NCI-H146 treated with DMSO at 0.1 percent for 48 hours (cell line): ENCODE data around the gene TLN1.
A peak's percentile ranks its signal among the peaks of the same experiment; 100 is the strongest.

Experiments used
- DNase-seq: peaks from one replicate; lab custom pipeline; 2025; ENCODE audit not compliant: unreplicated experiment; lab: John Stamatoyannopoulos, UW

The TLN1 gene

GRCh38 chr9:35665471-35665818 is 66.5 kb downstream of the TLN1 start:
- DNase-seq, result no peak

- peak; percentile 80 for DNase-seq
Measured at GRCh38 chr9:35664531-35665470, 67.2 kb downstream of the TLN1 start, which contains the start of gene ARHGEF39. Gene ARHGEF39 (minus strand): TSS chr9:35665195. CDS start chr9:35665169, 26 bp downstream.

- DNase-seq, result no peak
Measured at GRCh38 chr9:35662437-35662836, 69.6 kb downstream of the TLN1 start.

- DNase-seq, result no peak
Measured at GRCh38 chr9:35661756-35662350, 70.1 kb downstream of the TLN1 start.

- DNase-seq, result no peak
Measured at GRCh38 chr9:35660966-35661415, 71.0 kb downstream of the TLN1 start.

- DNase-seq, result no peak
Measured at GRCh38 chr9:35659340-35659739, 72.7 kb downstream of the TLN1 start.

- DNase-seq, result no peak
Measured at GRCh38 chr9:35658968-35659220, 73.1 kb downstream of the TLN1 start.

GRCh38 chr9:35658137-35658967 is 73.6 kb downstream of the TLN1 start, which contains the start of gene CCDC107:
Gene CCDC107 (plus strand): TSS chr9:35658292. CDS start chr9:35658380, 88 bp downstream.
- peak; percentile 92 for DNase-seq

- peak; percentile 98 for DNase-seq
Measured at GRCh38 chr9:35657546-35658136, 74.4 kb downstream of the TLN1 start, which contains the start of gene RMRP. Gene RMRP (minus strand): TSS chr9:35658019.

GRCh38 chr9:35656831-35657545 is 75.0 kb downstream of the TLN1 start:
- DNase-seq, result peak; percentile 56

- no peak for DNase-seq
Measured at GRCh38 chr9:35656348-35656747, 75.6 kb downstream of the TLN1 start.

- DNase-seq, result no peak
Measured at GRCh38 chr9:35653611-35654010, 78.4 kb downstream of the TLN1 start.

- DNase-seq, result no peak
Measured at GRCh38 chr9:35652829-35653209, 79.2 kb downstream of the TLN1 start.

GRCh38 chr9:35651956-35652828 is 79.8 kb downstream of the TLN1 start:
- no peak for DNase-seq

- no peak for DNase-seq
Measured at GRCh38 chr9:35650341-35651158, 81.4 kb downstream of the TLN1 start, which contains the start of gene SIT1. Gene SIT1 (minus strand): TSS chr9:35650931. CDS start chr9:35650853, 78 bp downstream.

- no peak for DNase-seq
Measured at GRCh38 chr9:35649431-35650340, 82.3 kb downstream of the TLN1 start.
